Stimulated activated CD4-positive, alpha-beta T cell treated with anti-CD3 and anti-CD28 coated beads, Interleukin-4, amount 100 ng/mL, for 24 hours (primary cell): ENCODE data around the gene CISTR.
A peak's percentile ranks its signal among the peaks of the same experiment; 100 is the strongest.

Experiments used
- DNase-seq: peaks from one replicate; pipeline ENCODE4 v3.0.0-alpha.2; 2020

CISTR gene

GRCh38 chr12:53761306-53761705, 9.5 kb upstream of the CISTR start:
- no peak for DNase-seq

GRCh38 chr12:53759261-53759660, 7.5 kb upstream of the CISTR start:
- DNase-seq, result no peak

- no peak for DNase-seq
Measured at GRCh38 chr12:53758730-53759103, 6.9 kb upstream of the CISTR start.

GRCh38 chr12:53758081-53758729, 6.4 kb upstream of the CISTR start:
- DNase-seq, result no peak

GRCh38 chr12:53757101-53757770, 5.5 kb upstream of the CISTR start:
- peak; percentile 84 for DNase-seq

- no peak for DNase-seq
Measured at GRCh38 chr12:53756300-53757100, 4.7 kb upstream of the CISTR start.

GRCh38 chr12:53755893-53756292, 4.1 kb upstream of the CISTR start:
- DNase-seq, result no peak

- DNase-seq, result no peak
Measured at GRCh38 chr12:53755451-53755891, 3.7 kb upstream of the CISTR start.

GRCh38 chr12:53754633-53755264, 3.0 kb upstream of the CISTR start:
- DNase-seq, result no peak

GRCh38 chr12:53754188-53754585, 2.4 kb upstream of the CISTR start:
- no peak for DNase-seq

- DNase-seq, result no peak
Measured at GRCh38 chr12:53752621-53753020, 842 bp upstream of the CISTR start.

GRCh38 chr12:53752192-53752601, 418 bp upstream of the CISTR start:
- no peak for DNase-seq

- DNase-seq, result peak; percentile 15
Measured at GRCh38 chr12:53750812-53751335, 905 bp downstream of the CISTR start.

GRCh38 chr12:53749986-53750811, 1.6 kb downstream of the CISTR start:
- no peak for DNase-seq

- DNase-seq, result no peak
Measured at GRCh38 chr12:53748072-53748840, 3.5 kb downstream of the CISTR start.

- no peak for DNase-seq
Measured at GRCh38 chr12:53747095-53747494, 4.7 kb downstream of the CISTR start.

GRCh38 chr12:53746592-53747092, 5.1 kb downstream of the CISTR start:
- DNase-seq, result peak; percentile 91

- no peak for DNase-seq
Measured at GRCh38 chr12:53744751-53745150, 7.0 kb downstream of the CISTR start.

GRCh38 chr12:53744130-53744441, 7.7 kb downstream of the CISTR start:
- DNase-seq, result no peak

GRCh38 chr12:53743266-53744129, 8.3 kb downstream of the CISTR start:
- peak; percentile 64 for DNase-seq
